Neuronal stem cell (in vitro differentiated cells): Measurements from ENCODE around the gene IQCE.
A peak's percentile ranks its signal among the peaks of the same experiment; 100 is the strongest.

Source experiments
- DNase-seq: peaks from one replicate; pipeline ENCODE4 v3.0.0-alpha.2; 2013; ENCODE audit warnings: low spot score
- H2AFZ ChIP-seq: one replicate; pipeline ENCODE4 v1.6.1; 2013; ENCODE audit warnings: mild to moderate bottlenecking, low read length, inconsistent platforms
- H2AK5ac ChIP-seq: 2 replicates; pipeline ENCODE4 v1.6.1; 2013; ENCODE audit warnings: low read depth, mild to moderate bottlenecking, inconsistent platforms, low read length, moderate library complexity, mixed read lengths
- H2BK120ac ChIP-seq: 2 replicates; pipeline ENCODE4 v1.6.1; 2013; ENCODE audit warnings: low read depth, mild to moderate bottlenecking, inconsistent platforms, low read length, moderate library complexity, mixed read lengths
- H2BK12ac ChIP-seq: one replicate; pipeline ENCODE4 v1.6.1; 2013; ENCODE audit warnings: low read length, inconsistent platforms
- H2BK15ac ChIP-seq: 2 replicates; pipeline ENCODE4 v1.6.1; 2013; ENCODE audit warnings: mild to moderate bottlenecking, low read length, inconsistent platforms, mixed read lengths
- H2BK5ac ChIP-seq: one replicate; pipeline ENCODE4 v1.6.1; 2013; ENCODE audit warnings: inconsistent platforms, mild to moderate bottlenecking, low read length, moderate library complexity
- H3K14ac ChIP-seq: one replicate; pipeline ENCODE4 v1.6.1; 2013; ENCODE audit warnings: low read length, inconsistent platforms
- H3K18ac ChIP-seq: 2 replicates; pipeline ENCODE4 v1.6.1; 2013; ENCODE audit warnings: low read length, inconsistent platforms
- H3K23ac ChIP-seq: 2 replicates; pipeline ENCODE4 v1.6.1; 2013; ENCODE audit warnings: low read depth, mild to moderate bottlenecking, mixed read lengths, low read length, inconsistent platforms; ENCODE audit not compliant: poor library complexity
- H3K27ac ChIP-seq: replicated peaks from 3 replicates; pipeline ENCODE4 v1.5.1; 2013; ENCODE audit warnings: low read length, inconsistent platforms
- H3K27me3 ChIP-seq, 3 experiments: 2 replicates each; pipeline ENCODE4 v1.6.1; 2013; ENCODE audit warnings: low read length in 3 of 3, mild to moderate bottlenecking in 2 of 3, inconsistent platforms in 1 of 3, low read depth in 1 of 3, mixed read lengths in 1 of 3, moderate library complexity in 1 of 3; ENCODE audit not compliant: control insufficient read depth in 3 of 3, insufficient read depth in 3 of 3
- H3K36me3 ChIP-seq, 2 donors: replicated peaks in 1 of 2; 2 replicates each; pipeline ENCODE4 v1.6.1; 2013; ENCODE audit warnings: low read length in 2 of 2; ENCODE audit not compliant: control insufficient read depth in 2 of 2, insufficient read depth in 2 of 2
- H3K4ac ChIP-seq: 2 replicates; pipeline ENCODE4 v1.6.1; 2013; ENCODE audit warnings: inconsistent platforms, mild to moderate bottlenecking, low read length, moderate library complexity
- H3K4me1 ChIP-seq, 2 donors: 1 replicate in 1 of 2; 2 replicates in 1 of 2; pipeline ENCODE4 v1.6.1; 2013; ENCODE audit warnings: low read length in 2 of 2, low read depth in 1 of 2; ENCODE audit not compliant: control insufficient read depth in 2 of 2, insufficient read depth in 1 of 2
- H3K4me2 ChIP-seq: one replicate; pipeline ENCODE4 v1.6.1; 2013; ENCODE audit warnings: mild to moderate bottlenecking, low read length, inconsistent platforms; ENCODE audit not compliant: insufficient read depth, poor library complexity, severe bottlenecking
- H3K4me3 ChIP-seq, 2 donors: 2 replicates each; pipeline ENCODE4 v1.5.1; 2013; ENCODE audit warnings: low read length in 2 of 2, mild to moderate bottlenecking in 2 of 2, inconsistent platforms in 1 of 2, moderate library complexity in 1 of 2
- H3K79me1 ChIP-seq: one replicate; pipeline ENCODE4 v1.6.1; 2013; ENCODE audit warnings: low read depth, mild to moderate bottlenecking, inconsistent platforms, low read length, moderate library complexity
- H3K9ac ChIP-seq: one replicate; pipeline ENCODE4 v1.6.1; 2013; ENCODE audit warnings: mild to moderate bottlenecking, low read depth, low read length, inconsistent platforms; ENCODE audit not compliant: poor library complexity
- H3K9me3 ChIP-seq, 2 donors: replicated peaks in 1 of 2; 2 replicates each; pipeline versions ENCODE3 to v1.6.1; 2013; ENCODE audit warnings: low read length in 2 of 2, mild to moderate bottlenecking in 2 of 2, inconsistent platforms in 1 of 2, low read depth in 1 of 2, mixed read lengths in 1 of 2, moderate library complexity in 1 of 2; ENCODE audit not compliant: control insufficient read depth in 2 of 2, insufficient read depth in 1 of 2
- H4K8ac ChIP-seq: one replicate; pipeline ENCODE4 v1.6.1; 2013; ENCODE audit warnings: low read depth, mild to moderate bottlenecking, inconsistent platforms, low read length, moderate library complexity
- H4K91ac ChIP-seq: one replicate; pipeline ENCODE4 v1.6.1; 2013; ENCODE audit warnings: low read length, low read depth, mild to moderate bottlenecking, inconsistent platforms; ENCODE audit not compliant: poor library complexity
- WGBS, 2 donors: extraction: QIAGEN DNeasy Blood & Tissue Kit; methylation state at CpG; one replicate each; pipeline ENCODE4 v1.1.7; 2013; ENCODE audit warnings: missing lambda C conversion rate in 2 of 2, mixed read lengths in 1 of 2; ENCODE audit not compliant: insufficient read length in 2 of 2, insufficient replicate concordance in 1 of 2; ENCODE audit errors: extremely low coverage in 2 of 2; 5-methylcytosine and 5-hydroxymethylcytosine counted together
- small RNA-seq: library from polyadenylated mRNA; stranded (forward); fragments of <200 nt; extraction: miRNeasy Mini kit (QIAGEN cat#:217004); gene quantifications from one replicate; pipeline ENCODE3, GENCODE V24; 2013; ENCODE audit not compliant: insufficient read depth

IQCE gene

GRCh38 chr7:2663960-2664359 is 105.2 kb downstream of the IQCE start:
- Histone ChIP-seq H3K4ac (no peak overlapping the region), H2BK5ac (peak overlapping the region; percentile 87), H3K27ac (no peak overlapping the region), H3K23ac (peak overlapping the region; percentile 65), H3K9ac (no peak overlapping the region), H3K18ac (peak overlapping the region; percentile 44), H3K36me3 (peaks cover 12 to 45% of the 10 kb centered on the region in 2 donors), H2AFZ (no peak overlapping the region), H3K14ac (no peak overlapping the region), H2BK15ac (no peak overlapping the region), H3K4me2 (no peak overlapping the region), H4K91ac (no peak overlapping the region), H3K4me1 (no peaks in the 10 kb centered on the region), H3K4me3 (peak overlapping the region in 1 of 2 donors; percentile 11), H2AK5ac (no peak overlapping the region), H3K79me1 (peaks cover 1% of the 10 kb centered on the region), H3K9me3 (no peaks in the 10 kb centered on the region), H2BK12ac (no peak overlapping the region), H3K27me3 (peaks cover 0 to 2% (median 0%) of the 10 kb centered on the region in 3 experiments), H4K8ac (peak overlapping the region; percentile 65), H2BK120ac (no peak overlapping the region)
- no peak for DNase-seq
- WGBS, 2 donors = no CpG with 5 or more reads among the region's 4 CpGs

Small RNA genes lying within 50 kb of the gene (small RNA-seq; reads per million reads assigned to genes)
- 9.1 reads per million, percentile 52 among the genes with 10 or more reads in this experiment for gene MIR4648
